Astrocyte (in vitro differentiated cells and primary cell): Measurements from ENCODE around the gene GABRA1.

Experiments
- CTCF ChIP-seq: IDR thresholded peaks from 2 replicates; pipeline ENCODE4 v1.5.1; 2011; ENCODE audit warnings: low read depth, mild to moderate bottlenecking, inconsistent platforms, low read length, moderate library complexity; ENCODE audit not compliant: insufficient read depth
- EZH2 ChIP-seq: IDR thresholded peaks from 2 replicates; pipeline ENCODE4 v1.6.1; 2012; ENCODE audit warnings: mild to moderate bottlenecking, low read length, inconsistent platforms; ENCODE audit not compliant: insufficient read depth

- no peak for TF ChIP-seq CTCF
- TF ChIP-seq EZH2 = no peak
These were observed 86.6 kb downstream of the GABRA1 start for GRCh38 chr5:161934486-161934885.
